KOPT-K1 (cell line): ENCODE data around the gene STYXL2.

ENCODE experiments used
- H3K27ac ChIP-seq: fragments of 200-600 bp; sonication (generic); 2 replicates; pipeline ENCODE4 v1.5.1; 2016; ENCODE audit warnings: antibody characterized with exemption, mild to moderate bottlenecking, low read depth, low read length; ENCODE audit not compliant: poor library complexity, severe bottlenecking
- H3K36me3 ChIP-seq: fragments of 200-600 bp; sonication (generic); 2 replicates; pipeline ENCODE4 v1.5.1; 2017; ENCODE audit warnings: antibody characterized with exemption, mild to moderate bottlenecking, low read length, moderate library complexity; ENCODE audit not compliant: insufficient read depth
- H3K9me3 ChIP-seq: fragments of 200-600 bp; sonication (generic); 2 replicates; pipeline ENCODE4 v1.5.1; 2017; ENCODE audit warnings: antibody characterized with exemption, low read length, mild to moderate bottlenecking; ENCODE audit not compliant: insufficient read depth, poor library complexity, severe bottlenecking

The STYXL2 gene

DNA sequence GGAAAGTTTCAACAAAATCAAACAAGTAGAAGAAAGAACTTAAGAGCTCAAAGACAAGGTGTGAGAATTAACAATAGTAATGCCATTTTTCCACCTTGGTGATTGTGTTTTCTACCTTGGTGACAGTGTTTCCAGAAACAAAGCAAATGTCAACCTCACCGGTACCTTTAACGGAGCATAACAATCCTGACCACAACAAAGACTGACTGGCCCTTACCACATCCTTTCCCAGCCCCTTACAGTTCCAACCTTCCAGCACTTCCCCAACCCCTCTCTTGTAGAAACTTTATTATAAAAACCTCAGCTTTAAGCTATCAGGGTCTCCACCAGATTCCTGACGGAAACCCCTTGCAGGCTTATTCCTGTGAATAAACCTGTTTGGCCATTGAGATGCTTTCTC is 16.7 kb downstream of the STYXL2 start:
- Histone ChIP-seq H3K36me3 (no peaks in the 10 kb centered on the region), H3K9me3 (no peaks in the 10 kb centered on the region), H3K27ac (peak overlapping the region; percentile 79)

DNA sequence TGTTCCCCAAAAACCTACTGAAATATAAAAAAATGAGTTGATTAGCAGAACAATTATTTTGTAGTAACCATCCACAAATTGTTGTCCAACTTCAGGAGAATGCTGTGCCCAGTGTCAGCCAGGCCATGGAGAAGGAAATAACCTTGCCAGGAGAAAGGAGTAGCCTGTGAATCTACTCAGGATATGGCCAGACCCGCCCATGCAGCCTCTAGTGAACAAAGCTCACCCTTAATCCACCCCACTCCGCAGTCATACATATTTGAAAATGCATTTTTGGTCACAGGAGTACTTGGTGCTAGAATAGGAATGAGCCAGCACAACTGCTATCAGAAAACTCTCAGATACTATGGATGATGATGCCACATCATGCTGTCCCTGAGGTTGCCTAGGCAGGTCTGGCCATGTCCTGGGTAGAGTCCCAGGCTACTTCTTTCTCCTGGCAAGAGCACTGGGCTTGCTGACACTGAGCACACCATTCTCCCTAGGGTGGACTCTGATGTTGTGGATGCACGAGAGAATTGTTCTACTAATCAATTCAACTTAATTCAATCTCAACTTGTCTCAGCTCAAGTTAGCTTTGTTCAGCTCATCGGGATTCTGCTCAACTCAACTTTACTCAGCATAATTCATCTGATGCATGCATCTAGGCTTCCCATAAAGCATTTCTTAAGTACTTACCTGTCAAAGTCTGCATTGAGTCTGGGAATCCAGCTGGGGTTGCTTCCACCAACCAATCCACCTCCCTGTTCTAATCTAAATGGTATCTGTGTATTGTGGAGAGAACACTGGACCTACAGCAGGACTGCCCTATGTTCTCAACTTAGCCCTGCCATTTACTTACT is 18.2 kb downstream of the STYXL2 start:
- Histone ChIP-seq H3K9me3 (no peaks in the 10 kb centered on the region), H3K36me3 (no peaks in the 10 kb centered on the region), H3K27ac (peak overlapping the region; percentile 17)

DNA sequence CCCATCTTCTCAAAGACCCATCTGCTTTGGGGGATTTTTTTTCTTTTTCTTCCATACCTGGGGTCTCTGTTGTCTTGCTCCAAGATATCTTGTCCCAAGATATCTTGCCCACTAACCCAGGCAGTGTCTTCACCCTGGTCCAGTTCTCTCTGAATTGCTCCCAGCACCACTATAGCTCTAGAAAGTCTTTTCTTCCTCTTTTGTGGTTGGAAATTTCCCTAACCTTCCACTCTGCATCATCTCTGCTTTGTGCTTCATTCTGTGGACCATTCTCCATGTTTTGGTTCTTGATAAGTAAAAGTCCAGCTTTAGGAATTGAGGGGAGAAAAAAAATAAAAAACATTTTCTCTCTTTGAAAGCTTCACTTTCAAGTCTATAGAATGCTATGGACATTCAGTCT is 20.9 kb downstream of the STYXL2 start:
- Histone ChIP-seq H3K9me3 (no peaks in the 10 kb centered on the region), H3K36me3 (no peaks in the 10 kb centered on the region), H3K27ac (no peak overlapping the region)

DNA sequence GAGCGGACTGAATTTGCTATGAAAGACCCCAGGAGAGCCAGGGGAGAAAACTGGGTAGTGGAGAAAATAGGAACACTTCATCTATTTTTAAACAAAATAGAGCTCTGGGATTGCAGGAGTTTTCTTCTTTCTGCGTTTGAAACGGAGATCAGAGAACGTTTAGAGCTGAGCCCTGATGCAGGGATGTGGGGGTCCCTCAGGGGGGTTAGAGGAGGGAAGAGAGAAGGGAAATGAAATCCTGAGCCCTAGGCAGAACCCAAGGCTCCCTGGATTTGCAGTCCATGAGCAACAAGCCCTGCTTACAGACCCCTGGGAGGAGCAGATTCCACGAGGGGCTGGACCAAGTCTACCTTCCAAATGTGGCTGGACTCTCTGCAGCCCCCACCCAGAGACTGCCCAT is 21.8 kb downstream of the STYXL2 start:
- H3K9me3 ChIP-seq: no peaks in the 10 kb centered on the region
- H3K36me3 ChIP-seq: no peaks in the 10 kb centered on the region
- no peak overlapping the region for H3K27ac ChIP-seq

DNA sequence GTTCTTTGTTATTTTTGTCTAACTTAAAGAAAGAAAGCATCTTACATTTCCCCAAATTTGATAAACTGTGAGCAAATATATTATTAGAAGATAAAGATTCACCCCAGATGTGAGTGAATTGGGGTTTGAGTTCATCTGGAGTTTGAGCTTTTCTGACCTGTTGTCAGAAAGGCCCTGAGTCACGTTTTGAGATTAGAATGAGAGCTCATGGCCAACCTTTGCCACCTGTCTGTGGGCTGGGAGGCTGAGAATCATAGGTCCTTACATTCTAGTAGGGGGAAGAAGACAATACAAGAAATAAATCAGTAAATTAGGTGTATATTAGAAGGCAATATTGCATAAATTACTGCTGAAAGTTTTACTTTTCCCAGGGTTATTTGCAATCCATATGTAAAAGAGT is 22.3 kb downstream of the STYXL2 start:
- no peaks in the 10 kb centered on the region for H3K9me3 ChIP-seq
- H3K27ac ChIP-seq: no peak overlapping the region
- H3K36me3 ChIP-seq: no peaks in the 10 kb centered on the region

DNA sequence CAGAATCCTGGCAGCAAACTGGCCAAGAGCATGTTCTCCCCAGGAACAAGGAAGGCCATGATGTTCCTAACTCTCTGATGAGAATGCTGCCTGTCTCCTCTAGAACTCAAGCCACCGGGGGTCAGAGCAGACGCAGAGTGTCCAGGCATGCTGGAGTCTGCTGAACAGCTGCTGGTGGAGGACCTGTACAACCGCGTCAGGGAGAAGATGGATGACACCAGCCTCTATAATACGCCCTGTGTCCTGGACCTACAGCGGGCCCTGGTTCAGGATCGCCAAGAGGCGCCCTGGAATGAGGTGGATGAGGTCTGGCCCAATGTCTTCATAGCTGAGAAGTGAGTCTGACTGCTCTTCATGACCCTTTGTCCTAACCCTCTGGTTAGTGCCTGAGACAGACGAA is 23.4 kb downstream of the STYXL2 start:
- H3K9me3 ChIP-seq: no peaks in the 10 kb centered on the region
- no peaks in the 10 kb centered on the region for H3K36me3 ChIP-seq
- H3K27ac ChIP-seq: no peak overlapping the region

DNA sequence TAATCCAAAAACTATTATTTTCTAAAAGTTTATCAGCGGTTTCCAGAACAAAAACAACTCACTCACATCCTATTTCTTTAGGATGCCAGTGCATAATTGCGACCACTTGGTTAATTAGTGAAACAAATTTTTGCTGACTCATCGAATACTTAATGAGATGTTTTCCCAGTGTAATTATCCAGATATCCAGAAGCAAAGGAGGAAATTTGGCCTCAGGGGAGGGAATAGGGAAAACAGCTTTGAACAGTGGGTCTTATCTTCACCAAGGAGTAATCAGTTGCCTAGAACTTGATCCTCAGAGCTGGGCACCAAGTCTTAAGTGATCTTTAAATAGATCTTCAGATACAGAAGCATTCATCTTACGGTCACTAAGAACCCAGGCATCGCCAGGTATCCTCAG is 24.3 kb downstream of the STYXL2 start:
- no peaks in the 10 kb centered on the region for H3K36me3 ChIP-seq
- H3K9me3 ChIP-seq: no peaks in the 10 kb centered on the region
- no peak overlapping the region for H3K27ac ChIP-seq

DNA sequence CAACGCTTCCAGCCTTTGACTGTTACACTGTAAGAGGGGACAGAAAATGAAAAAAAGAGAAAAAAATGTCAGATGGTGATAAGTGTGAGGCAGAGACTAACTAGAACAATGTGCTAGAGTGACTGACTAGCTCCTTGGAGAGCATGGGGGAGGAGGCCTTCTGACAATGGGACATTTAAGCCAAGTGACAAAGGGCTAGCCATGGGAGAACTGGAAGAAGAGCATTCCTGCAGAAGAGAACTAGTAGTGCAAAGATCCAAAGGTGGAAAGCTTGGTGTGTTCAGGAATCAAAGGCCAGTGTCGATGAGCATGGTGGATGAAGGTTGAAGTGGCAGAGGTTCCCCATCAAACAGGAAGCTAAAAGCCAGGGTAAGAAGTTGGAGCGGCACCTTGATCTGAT is 25.8 kb downstream of the STYXL2 start:
- H3K9me3 ChIP-seq: no peaks in the 10 kb centered on the region
- H3K36me3 ChIP-seq: no peaks in the 10 kb centered on the region
- no peak overlapping the region for H3K27ac ChIP-seq

DNA sequence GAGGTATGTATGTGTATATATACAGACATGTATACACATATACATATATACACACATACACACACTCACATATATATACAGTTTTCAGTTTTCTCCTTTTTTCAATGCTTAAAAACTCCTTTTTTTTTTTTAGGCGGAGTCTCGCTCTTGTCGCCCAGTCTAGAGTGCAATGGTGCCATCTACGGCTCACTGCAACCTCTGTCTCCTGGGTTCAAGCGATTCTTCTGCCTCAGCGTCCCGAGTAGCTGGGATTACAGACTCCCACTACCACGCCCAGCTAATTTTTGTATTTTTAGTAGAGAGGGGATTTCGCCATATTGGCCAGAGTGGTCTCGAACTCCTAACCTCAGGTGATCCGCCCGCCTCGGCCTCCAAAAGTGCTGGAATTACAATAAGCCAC is 27.0 kb downstream of the STYXL2 start:
- Histone ChIP-seq H3K9me3 (no peaks in the 10 kb centered on the region), H3K27ac (no peak overlapping the region), H3K36me3 (no peaks in the 10 kb centered on the region)

DNA sequence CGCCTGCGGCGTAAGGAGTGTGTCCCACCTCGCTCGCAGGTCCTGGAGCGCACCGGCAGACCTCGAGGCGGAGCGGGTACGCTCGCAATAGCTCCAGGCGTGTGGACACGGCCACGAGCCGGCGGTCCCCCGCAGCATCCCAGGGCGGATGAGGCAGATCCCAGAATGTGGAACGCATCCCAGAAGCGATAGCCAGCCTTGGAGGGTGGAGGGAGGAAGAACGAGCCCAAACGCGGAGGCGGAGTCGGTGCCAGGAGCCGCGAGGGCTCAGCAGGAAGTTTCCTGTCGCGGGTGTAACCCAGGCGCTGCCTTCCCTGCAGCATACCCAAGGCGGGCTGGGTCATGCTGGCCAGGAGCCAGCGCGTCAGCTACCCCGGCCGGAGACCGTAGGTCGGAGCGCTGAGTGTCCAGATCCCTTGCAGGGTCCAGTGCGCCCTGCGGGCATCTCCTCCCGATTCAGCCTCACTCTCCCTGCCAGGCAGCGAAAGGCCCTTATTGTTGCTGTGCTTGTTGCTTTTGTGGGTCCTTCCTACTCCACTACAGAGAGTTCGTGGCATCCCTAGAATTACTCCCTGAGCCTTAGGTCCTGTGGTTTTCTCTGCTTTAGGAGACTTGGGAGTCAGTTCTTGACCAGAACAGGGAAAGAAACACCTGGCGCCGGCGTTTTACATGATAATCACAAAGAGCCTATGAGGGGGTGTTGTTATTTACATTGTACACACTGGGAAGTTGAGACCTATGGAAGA is 27.7 kb downstream of the STYXL2 start:
- Histone ChIP-seq H3K36me3 (no peaks in the 10 kb centered on the region), H3K9me3 (no peaks in the 10 kb centered on the region), H3K27ac (no peak overlapping the region)

DNA sequence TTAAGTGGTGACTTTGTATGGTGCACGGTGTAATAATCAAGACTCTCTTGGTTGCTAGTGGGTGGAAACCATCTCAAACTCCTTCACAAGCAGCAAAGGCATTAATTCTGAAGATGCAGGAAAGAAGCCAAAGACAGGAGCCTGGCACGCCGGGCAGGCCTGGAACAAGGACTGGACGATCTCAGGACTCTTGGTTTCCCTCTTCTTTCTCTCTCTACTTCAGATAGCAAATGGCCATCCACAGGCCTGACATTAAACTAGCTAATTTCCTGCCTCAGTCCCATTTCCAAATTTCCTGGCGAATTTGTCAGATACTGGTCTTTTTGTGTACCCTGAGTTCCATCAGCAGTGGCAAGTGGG is 28.2 kb downstream of the STYXL2 start:
- no peak overlapping the region for H3K27ac ChIP-seq
- H3K9me3 ChIP-seq: no peaks in the 10 kb centered on the region
- H3K36me3 ChIP-seq: no peaks in the 10 kb centered on the region

DNA sequence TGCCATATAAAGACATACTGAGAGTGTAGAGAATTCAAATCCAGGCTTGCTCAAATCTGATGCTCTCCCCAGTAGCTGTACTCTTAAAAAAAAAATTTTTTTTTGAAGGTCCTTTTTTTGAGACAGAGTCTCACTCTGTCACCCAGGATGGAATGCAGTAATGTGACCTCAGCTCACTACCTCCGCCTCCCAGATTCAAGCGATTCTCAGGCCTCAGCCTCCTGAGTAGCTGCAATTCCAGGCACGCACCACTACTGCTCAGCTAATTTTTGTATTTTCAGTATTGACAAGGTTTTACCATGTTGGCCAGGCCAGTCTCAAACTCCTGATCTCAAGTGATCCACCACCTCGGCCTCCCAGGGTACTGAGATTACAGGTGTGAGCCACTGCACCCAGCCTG is 28.7 kb downstream of the STYXL2 start:
- Histone ChIP-seq H3K36me3 (no peaks in the 10 kb centered on the region), H3K27ac (no peak overlapping the region), H3K9me3 (no peaks in the 10 kb centered on the region)

DNA sequence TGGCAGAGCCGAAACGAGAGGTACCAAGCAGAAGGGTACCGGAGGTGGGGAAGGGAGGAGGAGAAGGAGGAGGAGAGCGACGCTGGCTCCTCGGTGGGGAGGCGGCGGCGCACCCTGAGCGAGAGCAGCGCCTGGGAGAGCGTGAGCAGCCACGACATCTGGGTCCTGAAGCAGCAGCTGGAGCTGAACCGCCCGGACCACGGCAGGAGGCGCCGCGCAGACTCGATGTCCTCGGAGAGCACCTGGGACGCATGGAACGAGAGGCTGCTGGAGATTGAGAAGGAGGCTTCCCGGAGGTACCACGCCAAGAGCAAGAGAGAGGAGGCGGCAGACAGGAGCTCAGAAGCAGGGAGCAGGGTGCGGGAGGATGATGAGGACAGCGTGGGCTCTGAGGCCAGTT is 32.4 kb downstream of the STYXL2 start:
- Histone ChIP-seq H3K36me3 (no peaks in the 10 kb centered on the region), H3K9me3 (no peaks in the 10 kb centered on the region), H3K27ac (no peak overlapping the region)

DNA sequence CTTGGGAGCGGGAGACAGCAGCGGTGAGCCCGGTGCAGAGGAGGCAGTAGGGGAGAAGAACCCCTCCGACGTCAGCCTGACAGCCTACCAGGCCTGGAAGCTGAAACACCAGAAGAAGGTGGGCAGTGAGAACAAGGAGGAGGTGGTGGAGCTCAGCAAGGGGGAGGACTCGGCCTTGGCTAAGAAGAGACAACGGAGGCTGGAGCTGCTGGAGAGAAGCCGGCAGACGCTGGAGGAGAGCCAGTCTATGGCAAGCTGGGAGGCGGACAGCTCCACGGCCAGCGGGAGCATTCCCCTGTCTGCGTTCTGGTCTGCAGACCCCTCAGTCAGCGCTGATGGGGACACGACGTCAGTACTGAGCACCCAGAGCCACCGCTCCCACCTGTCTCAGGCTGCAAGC is 32.9 kb downstream of the STYXL2 start:
- Histone ChIP-seq H3K27ac (no peak overlapping the region), H3K36me3 (no peaks in the 10 kb centered on the region), H3K9me3 (no peaks in the 10 kb centered on the region)

DNA sequence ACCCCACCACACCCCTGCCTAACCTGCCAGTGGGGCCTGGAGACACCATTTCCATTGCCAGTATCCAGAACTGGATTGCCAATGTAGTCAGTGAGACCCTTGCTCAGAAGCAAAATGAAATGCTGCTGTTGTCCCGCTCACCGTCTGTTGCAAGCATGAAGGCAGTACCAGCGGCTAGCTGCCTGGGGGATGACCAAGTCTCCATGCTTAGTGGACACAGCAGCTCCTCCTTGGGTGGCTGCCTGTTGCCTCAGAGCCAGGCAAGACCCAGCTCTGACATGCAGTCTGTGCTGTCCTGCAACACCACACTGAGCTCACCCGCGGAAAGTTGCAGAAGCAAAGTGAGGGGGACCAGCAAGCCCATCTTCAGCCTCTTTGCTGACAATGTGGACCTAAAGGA is 33.4 kb downstream of the STYXL2 start:
- Histone ChIP-seq H3K36me3 (no peaks in the 10 kb centered on the region), H3K9me3 (no peaks in the 10 kb centered on the region), H3K27ac (no peak overlapping the region)

DNA sequence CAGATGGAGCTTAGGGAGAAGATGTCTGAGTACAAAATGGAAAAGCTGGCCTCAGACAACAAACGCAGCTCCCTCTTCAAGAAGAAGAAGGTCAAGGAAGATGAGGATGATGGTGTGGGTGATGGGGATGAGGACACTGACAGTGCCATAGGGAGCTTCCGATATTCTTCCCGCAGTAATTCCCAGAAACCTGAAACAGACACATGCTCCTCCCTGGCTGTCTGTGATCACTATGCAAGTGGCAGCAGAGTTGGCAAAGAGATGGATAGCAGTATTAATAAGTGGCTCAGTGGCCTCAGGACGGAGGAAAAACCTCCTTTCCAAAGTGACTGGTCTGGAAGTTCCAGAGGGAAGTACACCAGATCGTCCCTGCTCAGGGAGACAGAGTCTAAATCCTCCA is 33.8 kb downstream of the STYXL2 start:
- Histone ChIP-seq H3K9me3 (no peaks in the 10 kb centered on the region), H3K36me3 (no peaks in the 10 kb centered on the region), H3K27ac (no peak overlapping the region)
